Measurements from ENCODE around the gene SS18L1. TPM values are rescaled to one million over a fixed set of nuclear protein-coding genes. Genes with fewer than 3 reads are reported as not detected.

The SS18L1 gene
- total RNA-seq = 8.0 and 11.5 TPM in 2 replicates

GRCh38 chr20:62143081-62143956, at the start of gene SS18L1, which contains the start of gene PSMA7:
Gene SS18L1 (plus strand): TSS chr20:62143769. CDS start chr20:62143821, 52 bp downstream.
Gene PSMA7 (minus strand): TSS chr20:62143394. CDS start chr20:62143303, 91 bp downstream.

GRCh38 chr20:62121776-62122653, 21.6 kb upstream of the SS18L1 start, which contains the start of gene LSM14B:
Gene LSM14B (plus strand): TSS chr20:62122475. CDS start chr20:62122667, 192 bp downstream.

GRCh38 chr20:62182469-62183425, 39.2 kb downstream of the SS18L1 start, which contains the start of gene MTG2:
Gene MTG2 (plus strand): TSS chr20:62183028. CDS start chr20:62193421, 10,393 bp downstream.

GRCh38 chr20:62219992-62220665, 76.6 kb downstream of the SS18L1 start, which contains the start of gene HRH3:
Gene HRH3 (minus strand): TSS chr20:62220278. CDS start chr20:62219970, 308 bp downstream.

Other genes with a start within 250 kb of the SS18L1 start
- 2.7 and 3.0 TPM in 2 replicates for gene TAF4, start 77.9 kb upstream of the SS18L1 start, total RNA-seq
- 44.8 and 47.5 TPM in 2 replicates for gene LSM14B, start 21.3 kb upstream of the SS18L1 start, total RNA-seq
- gene PSMA7, start 375 bp upstream of the SS18L1 start, total RNA-seq = 311 and 391 TPM in 2 replicates
- gene MTG2, start 39.3 kb downstream of the SS18L1 start, total RNA-seq = 19.9 and 20.7 TPM in 2 replicates
- gene HRH3, start 76.5 kb downstream of the SS18L1 start, total RNA-seq = not detected in 2 replicates
- 24.3 and 26.3 TPM in 2 replicates for gene OSBPL2, start 94.8 kb downstream of the SS18L1 start, total RNA-seq
- 63.5 and 66.2 TPM in 2 replicates for gene ADRM1, start 159.2 kb downstream of the SS18L1 start, total RNA-seq
- 6.4 and 12.5 TPM in 2 replicates for gene LAMA5, start 223.5 kb downstream of the SS18L1 start, total RNA-seq
- 1,716 and 2,994 TPM in 2 replicates for gene RPS21, start 243.3 kb downstream of the SS18L1 start, total RNA-seq

Measured in bronchial smooth muscle cell (primary cell).